ENCODE measurements around the gene GPR39.

DNA sequence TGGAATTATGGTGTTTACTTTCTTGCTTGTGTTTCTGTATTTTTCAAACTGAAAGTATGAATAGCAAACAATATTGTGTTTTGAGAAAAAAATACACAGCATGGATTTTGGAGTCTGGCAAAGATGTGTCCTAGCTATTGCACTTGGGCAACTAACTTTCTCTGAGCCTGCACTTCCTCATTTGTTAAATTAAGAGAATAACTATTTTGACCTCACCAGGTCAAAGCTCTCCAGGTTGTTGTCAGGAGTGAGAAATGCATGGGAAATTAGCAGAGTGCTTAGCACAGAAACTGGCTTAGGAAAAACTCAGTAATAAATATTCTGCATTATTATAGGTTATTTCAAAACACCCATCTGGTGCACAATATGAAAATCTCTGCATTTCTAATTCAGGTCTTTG, 225.2 kb downstream of the GPR39 start:
- TF ChIP-seq, protein P1, sequence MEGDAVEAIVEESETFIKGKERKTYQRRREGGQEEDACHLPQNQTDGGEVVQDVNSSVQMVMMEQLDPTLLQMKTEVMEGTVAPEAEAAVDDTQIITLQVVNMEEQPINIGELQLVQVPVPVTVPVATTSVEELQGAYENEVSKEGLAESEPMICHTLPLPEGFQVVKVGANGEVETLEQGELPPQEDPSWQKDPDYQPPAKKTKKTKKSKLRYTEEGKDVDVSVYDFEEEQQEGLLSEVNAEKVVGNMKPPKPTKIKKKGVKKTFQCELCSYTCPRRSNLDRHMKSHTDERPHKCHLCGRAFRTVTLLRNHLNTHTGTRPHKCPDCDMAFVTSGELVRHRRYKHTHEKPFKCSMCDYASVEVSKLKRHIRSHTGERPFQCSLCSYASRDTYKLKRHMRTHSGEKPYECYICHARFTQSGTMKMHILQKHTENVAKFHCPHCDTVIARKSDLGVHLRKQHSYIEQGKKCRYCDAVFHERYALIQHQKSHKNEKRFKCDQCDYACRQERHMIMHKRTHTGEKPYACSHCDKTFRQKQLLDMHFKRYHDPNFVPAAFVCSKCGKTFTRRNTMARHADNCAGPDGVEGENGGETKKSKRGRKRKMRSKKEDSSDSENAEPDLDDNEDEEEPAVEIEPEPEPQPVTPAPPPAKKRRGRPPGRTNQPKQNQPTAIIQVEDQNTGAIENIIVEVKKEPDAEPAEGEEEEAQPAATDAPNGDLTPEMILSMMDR (IDR thresholded peaks at IDR 0.05), result no peak
- TF ChIP-seq POLR2AphosphoS5 (IDR thresholded peaks at IDR 0.05), result no peak
